NCI-H128 (cell line): ENCODE measurements around the gene AMOTL2.

Experiments
- DNase-seq: peaks from one replicate; lab custom pipeline; 2025; ENCODE audit not compliant: unreplicated experiment; lab: John Stamatoyannopoulos, UW

AMOTL2 gene

DNA sequence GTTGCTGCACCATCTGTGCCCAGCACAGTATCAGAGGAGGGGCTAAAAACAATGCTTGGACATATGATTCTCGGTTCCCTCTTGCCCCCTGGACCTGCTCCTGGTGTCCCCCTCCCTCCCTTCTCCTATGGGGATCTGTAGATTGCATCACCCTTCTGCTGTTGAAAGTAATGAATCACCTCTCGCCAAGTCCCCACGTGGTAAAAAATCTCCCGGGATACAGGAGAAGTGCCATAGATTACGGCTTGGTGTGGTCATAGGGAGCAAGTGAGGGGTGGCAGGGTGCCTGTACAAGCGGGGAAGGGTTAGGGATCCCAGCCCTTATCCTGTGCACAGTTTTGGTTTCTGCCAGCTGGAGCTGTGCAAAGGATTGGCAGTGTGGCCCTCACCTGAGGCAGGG, 37.7 kb downstream of the AMOTL2 start:
- no peak for DNase-seq

DNA sequence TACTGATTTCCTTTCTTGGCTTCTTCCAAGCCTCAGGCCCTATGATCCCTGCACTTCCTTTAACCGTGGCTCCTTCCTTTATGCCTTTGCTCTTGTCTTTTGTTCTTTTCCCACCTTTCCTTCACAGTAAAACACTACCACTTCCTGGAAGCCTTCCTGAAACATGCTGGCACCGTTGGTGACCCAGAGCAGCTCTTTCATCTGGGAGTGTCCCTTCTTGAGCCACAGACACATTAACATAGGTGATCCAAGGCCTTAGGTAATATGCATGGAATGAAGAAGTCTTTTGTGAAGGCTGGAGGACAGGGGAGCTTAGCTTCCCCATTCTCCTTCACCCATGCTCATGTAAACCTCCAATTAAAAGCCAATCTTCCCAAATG, 39.4 kb downstream of the AMOTL2 start:
- no peak for DNase-seq

DNA sequence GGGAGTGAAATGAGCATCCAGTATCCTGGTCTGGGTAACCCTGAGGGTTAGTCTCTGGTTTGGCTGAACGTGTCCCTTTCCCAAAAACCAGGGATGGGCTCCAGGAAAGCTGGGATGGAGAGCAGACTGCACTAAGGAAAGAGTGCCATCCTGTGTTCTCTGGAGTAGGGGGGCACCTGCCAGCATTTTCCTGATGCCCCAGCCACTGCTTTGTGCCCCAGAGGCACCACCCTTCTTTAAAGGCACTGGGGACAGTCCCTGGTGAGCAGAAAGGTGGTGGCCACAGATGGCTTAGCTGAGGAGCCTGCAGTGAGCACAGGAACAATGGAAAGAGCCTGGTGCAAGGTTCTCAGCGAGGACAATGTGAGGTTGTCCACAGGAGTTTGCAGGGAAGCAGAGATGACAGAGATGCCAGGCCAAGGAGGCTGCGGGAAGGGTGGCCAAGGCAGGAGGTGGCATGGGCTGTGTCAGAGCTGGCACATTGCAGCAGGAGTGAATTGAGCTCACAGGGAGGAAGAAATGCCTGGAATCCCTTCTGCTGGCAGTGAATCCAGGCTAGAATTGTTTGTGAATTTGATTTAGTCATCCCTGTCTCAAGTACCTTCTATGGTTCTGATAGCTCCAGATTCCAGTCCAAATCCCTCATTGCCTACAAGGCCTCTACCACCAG, 39.9 kb downstream of the AMOTL2 start:
- DNase-seq = no peak

DNA sequence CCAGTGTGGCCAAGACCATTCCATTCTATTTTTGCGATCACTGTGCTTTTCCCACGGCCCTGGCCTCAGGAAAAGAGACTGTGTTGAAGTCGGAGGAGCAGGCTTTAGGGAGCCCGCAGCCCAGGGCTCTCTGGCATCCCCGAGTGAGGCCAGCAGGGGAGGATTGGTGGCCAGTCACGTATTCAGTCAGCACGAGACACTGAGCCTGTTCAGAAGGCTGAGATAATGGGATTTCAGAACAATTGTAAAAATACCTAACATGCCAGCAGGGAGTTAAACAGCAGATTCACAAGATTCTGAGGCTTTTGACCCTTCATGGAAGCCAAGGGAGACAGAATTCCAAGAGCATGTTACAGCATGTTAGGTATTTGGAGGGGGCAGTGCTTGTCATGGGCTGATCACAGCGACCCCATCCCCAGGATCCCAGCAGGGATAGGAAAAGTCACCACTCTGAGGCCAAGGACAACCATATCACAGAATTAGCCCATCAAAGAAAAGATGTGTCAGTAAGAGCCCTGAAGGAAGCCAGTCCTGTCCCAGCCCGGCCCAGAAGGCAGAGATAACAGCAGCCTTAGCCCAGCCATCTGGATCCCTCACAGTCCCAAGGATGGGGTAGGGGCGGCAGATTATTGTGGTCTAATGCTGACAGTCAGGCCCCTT, 40.6 kb downstream of the AMOTL2 start:
- no peak for DNase-seq

GRCh38 chr3:134332344-134332743, 41.9 kb downstream of the AMOTL2 start:
- DNase-seq = no peak

- no peak for DNase-seq
Measured at GRCh38 chr3:134331811-134332199, 42.4 kb downstream of the AMOTL2 start.

GRCh38 chr3:134330883-134331810, 43.1 kb downstream of the AMOTL2 start:
- no peak for DNase-seq

DNA sequence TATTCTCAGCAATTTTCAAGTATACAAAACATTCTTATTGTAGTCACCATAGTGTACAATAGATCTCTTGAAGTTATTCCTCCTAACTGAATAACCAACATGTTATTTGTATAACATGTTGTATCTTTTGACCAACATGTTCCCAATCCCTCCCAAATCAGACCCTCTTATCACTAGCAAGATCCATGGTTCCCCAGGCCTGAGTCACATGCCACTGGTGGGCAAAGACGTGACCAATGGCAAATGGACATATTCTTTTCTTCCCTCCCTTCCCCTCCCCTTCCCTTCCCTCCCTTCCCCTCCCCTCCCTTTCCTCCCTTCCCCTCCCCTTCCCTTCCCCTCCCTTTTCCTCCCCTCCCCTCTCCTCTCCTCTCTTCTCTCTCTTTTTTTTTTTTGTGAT, 45.4 kb downstream of the AMOTL2 start:
- no peak for DNase-seq

DNA sequence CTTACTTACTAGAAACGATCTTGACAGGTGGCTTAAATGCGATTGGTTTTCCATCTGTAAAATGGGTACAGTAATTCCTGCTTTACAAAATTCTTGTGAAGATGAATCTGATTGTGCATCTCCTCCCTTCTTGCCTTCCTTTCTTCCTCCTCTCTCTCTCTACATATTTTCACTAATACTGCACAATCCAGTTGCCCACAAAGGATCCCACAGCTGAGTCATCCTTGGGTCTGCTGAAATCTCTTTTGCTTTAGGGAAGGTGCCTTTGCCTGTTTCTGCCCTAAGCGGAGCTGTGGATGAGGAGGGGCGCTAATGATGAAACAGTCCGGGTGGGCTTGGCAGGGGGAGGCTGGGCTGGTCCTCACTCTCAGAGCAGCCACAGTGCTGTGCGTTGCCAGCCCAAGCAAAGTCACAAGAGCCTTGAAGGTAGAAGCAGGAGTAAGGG, 46.1 kb downstream of the AMOTL2 start:
- DNase-seq = no peak

DNA sequence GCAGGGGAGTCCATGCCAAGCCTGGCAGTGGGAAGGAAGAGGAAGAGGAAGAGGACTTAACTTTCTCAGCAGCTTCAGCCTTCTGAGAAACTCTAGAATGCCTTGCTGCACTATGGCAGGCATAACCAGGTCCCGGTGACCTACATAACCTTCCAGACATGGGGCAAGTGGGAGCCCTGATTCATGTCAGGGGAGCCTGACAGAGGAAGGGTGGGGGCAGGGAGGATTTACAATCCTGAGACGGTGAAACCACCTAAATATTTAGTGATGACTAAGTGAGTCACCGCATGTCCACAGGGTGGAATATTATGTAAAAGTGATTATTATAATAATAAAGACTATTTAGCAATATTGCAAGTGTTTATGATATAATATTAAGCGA, 46.7 kb downstream of the AMOTL2 start:
- no peak for DNase-seq

DNA sequence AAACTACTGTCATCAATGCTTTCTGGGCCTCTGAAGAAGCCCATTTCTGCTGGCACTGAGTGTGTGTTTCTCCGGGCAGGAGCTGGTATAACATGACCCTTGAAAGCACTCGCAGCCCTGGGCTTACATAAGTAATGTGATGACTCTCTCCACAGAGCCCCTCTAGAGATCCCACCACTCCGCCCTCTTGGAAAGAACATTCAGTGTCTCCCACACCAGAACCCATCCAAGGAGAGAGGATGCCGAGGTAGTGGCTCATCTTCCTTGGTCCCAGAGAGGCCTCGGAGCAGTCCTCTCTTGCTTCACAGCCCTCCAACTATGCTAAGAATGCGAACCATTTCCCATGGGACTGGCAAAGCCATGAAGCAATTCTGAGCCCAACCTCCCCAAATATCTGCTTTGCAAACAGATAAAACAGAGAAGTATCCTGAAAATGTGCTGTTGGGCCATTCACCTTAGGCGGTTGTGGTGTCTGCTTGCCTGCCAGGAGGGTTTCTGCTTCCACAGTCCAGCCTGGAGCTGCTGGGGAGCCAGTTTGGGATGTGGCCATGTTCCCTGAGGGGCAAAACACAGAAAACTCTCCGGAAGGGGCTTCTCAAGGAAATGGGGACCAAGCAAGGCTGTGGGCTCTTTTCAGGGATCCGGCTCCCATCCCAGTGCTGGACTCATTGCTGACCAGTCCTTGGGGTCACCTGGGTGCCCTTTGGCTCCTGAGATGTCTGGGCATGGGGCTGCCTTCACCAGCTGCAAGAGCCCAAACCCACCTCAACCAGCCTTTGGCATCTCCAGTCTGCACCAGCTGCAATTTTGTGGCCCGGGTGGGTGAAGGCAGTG, 47.3 kb downstream of the AMOTL2 start:
- no peak for DNase-seq

GRCh38 chr3:134326126-134326525, 48.1 kb downstream of the AMOTL2 start:
- no peak for DNase-seq

DNA sequence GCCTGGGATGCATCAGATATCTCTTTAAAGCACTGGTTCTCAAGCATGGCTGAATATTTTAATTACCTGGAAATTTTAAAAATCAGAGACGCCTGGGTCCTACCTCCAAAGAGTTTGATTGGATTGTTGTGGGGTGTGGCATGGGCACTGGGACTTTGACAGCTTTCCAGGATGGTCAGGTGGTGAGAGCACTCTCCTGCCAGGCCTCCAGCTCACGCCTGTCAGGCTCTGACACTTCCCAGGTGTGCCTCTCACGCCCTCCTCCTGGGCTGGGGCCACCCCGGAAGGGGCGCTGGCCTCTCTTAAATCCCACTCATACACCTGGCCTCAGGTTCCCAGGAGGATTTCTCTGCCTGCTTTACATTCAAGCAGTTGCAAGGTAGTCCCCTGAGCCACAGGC, 48.5 kb downstream of the AMOTL2 start:
- DNase-seq = no peak

DNA sequence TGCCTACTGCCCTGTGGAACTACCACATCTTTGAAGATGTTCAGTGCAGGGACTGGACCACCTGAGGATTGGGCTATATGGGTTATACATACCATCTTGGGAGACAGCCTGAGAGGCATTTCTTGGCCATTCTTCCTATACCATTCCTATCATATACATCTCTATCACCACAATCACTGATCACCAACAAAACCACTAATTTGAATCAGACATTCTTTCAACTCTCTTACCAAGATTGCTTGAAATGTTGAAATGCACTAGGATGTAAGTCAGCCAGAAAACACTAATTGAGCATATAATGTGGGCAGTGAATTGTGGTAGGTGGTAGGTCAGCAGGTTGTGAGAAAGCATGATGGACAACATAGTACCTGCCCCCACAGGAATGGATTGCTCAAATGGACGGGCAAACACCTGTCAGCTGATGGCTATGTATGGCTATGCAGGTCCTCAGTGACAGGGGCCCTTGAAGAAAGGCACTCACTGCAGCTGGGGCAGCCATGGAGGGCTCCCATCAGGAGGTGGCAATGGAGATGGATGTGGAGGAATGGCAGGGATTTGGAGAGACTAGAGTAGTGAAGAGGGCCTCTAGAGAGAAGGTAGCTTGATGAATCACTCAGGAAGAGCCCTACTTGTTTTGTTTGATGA, 49.1 kb downstream of the AMOTL2 start:
- no peak for DNase-seq

- no peak for DNase-seq
Measured at GRCh38 chr3:134323966-134324962, 50.0 kb downstream of the AMOTL2 start.

GRCh38 chr3:134322286-134322685, 52.0 kb downstream of the AMOTL2 start:
- DNase-seq = no peak

- DNase-seq = no peak
Measured at GRCh38 chr3:134320749-134321148, 53.5 kb downstream of the AMOTL2 start.

GRCh38 chr3:134319931-134320330, 54.3 kb downstream of the AMOTL2 start:
- DNase-seq = no peak

DNA sequence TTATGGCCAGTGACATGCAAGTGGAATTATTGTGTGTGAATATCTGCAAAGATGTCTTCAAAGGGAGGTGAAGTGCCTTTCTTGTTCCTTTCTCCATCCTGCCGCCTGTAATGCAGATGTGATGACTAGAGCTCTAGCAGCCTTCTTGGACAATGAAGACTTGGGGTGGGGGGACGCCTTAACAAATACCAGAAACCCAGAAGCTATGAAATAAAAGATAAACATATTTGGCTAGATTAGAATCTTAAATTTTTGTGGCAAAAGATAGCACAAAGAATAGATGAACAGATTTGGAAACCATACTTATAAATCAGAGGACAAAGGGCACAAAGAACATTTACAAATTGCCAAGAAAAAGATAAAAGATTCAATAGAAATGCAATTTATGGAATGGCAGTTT, 56.1 kb downstream of the AMOTL2 start:
- DNase-seq = no peak
